HG03175 (cell line): ENCODE results near the gene CABP4.

Experiments used
- ATAC-seq: cut with Tn5 transposase; IDR thresholded peaks from one replicate; pipeline ENCODE4 v1.9.1; 2021; ENCODE audit warnings: mild to moderate bottlenecking, moderate library complexity; ENCODE audit not compliant: unreplicated experiment

CABP4 gene

DNA sequence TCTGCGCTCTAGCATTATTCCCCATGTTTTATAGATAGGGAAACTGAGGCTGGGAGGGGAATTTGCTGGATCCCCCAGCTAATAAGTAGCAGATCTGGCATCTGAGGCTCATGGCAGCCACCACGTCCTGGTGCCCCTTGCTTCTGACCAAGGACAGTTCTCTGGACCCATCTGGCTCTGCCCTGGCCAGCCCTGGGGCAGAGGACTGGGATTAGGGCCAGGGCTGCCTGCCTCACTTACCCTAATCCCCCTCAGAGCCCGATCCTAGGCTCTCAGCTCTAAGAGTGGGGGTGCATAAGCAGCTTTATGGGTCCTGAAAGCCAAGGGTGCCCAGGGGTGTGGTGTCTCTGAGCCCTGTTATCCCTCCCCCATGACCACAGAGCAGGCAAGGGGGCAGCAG lies at the start of gene CABP4:
Gene CABP4 (plus strand): TSS at position 301 of the 400 bp plus-strand sequence. CDS start 70 bp downstream, at position 371.
- ATAC-seq, result no peak

DNA sequence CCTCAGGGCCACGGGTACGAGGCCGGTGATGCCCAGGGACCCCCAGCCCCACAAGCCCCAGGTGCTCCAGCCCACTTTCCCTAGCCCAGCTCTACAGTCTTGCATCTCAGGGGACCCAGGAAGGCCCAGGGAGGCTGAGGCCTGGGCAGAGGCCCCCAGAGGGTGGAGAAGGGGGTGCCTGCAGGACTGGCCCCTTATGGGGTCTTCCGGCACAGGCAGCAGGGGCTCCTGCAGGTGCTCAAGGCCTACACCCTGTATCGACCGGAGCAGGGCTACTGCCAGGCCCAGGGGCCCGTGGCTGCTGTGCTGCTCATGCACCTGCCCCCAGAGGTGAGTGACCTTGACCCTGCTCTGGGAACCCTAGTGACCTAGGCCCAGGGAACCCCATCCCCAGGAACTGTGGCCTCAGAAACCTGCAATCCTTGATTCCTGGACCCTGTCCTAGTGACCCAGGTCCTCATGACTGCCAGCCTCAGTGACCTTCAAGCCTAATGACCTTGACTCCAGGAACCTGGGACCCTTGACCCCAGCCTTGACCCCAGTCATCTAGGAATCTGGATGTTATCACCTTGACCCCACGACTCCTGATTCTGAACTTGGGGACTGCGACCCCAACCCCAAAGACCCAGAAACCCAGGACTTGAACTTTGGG lies 49.3 kb upstream of the CABP4 start:
- ATAC-seq, result no peak

DNA sequence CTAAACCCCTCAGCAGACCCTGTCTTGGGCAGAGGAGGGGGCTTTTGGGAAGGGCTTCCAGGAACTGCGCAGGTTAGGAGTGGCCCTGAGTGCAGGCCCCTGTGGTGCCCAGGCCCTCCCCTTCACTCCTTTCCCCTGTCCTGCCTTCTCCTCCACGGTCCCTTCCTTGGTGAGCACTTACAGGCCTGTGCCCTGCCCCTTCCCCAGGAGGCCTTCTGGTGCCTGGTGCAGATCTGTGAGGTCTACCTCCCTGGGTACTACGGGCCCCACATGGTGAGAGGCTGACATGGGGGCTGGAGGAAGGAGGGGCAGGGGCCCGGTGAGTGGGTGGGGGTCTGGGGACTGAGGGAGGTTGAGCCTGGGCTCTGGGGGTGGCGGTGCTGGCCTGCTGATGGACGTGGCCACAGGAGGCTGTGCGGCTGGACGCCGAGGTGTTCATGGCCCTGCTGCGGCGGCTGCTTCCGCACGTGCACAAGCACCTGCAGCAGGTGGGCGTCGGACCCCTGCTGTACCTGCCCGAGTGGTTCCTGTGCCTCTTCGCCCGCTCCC lies 48.7 kb upstream of the CABP4 start:
- no peak for ATAC-seq

DNA sequence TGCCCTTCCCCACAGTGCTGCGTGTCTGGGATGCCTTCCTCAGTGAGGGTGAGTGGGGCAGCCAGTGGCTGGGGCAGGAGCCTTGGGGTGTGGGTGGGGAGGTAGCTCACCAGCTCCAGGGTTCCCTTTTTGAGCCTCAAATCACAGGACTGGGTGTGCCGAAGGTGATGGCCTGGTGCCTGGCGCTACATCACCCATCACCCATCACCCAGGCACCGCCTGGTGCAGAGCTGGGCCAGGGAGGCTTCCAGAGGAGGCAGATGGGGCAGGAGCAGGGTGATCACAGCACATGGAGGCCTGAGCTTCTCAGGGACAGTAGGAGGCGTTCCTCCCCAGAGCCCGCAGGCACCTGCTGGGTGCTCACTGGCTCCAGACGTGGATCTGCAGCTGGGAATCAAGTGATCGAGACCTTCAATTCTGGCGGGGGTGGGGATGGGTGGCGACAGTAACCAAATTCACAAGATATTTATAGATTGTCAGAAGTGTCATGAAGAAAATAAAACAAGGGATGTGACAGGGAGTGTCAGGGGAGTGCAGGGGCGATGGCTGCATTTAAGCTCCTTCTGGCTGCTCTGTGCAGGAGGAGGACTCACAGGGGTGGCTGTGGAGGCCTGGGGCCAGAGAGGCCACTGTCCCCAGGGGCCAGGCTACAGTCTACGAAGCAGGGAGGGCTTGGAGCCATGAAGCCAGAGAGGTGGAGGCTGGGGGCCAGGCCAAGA lies 48.0 kb upstream of the CABP4 start:
- no peak for ATAC-seq

DNA sequence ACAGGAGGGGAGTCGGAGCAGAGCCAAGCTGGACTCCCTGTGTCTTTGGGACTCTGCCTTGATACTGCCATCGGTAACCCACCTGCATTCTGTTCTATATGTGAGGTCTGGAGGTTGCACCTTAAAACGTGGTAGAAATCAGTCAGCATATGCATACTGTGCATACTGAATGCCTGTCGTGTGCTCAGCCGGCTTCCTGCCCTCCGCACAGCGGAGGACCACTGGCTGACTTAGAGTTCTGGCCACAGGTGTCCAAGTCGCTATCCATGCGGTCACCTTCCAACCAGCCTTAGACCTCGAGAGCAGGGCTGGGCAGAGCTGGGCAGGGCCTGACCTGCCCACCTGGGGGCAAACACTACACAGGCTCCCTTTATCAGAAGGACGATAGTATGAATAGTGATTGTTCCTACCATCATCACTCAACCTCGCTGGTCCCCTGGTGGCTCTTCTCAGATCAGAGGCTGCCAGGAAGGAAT lies 47.4 kb upstream of the CABP4 start:
- no peak for ATAC-seq

DNA sequence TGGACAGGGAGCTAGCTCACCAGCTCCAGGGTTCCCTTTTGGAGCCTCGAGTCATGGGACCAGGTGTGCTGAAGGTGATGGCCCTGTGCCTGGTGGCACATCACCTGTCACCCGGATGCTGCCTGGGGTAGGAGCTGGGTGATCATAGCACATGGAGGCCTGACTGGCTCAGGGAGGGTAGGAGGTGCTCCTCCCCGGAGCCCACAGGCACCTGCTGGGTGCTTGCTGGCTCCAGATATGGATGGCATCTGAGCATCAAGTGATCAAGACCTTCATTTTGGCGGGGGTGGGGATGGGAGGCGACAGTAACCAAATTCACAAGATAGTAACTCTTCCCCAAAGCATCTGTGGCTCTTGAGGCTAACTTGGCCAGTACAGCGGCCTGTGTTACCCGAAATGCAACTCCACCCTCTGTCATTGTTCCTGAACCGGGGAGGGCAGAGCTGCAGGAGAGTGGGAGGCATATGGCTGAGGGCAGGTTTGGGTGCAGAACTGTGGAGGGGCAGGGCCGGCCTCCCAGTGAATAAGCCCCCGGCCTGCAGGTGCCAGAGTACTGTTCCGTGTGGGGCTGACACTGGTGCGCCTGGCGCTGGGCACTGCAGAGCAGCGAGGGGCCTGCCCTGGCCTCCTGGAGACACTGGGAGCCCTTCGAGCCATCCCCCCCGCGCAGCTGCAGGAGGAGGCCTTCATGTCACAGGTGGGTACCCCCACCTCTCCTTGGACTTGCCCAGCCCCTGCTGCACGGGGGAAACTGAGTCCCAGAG lies 46.5 kb upstream of the CABP4 start:
- ATAC-seq, result no peak

DNA sequence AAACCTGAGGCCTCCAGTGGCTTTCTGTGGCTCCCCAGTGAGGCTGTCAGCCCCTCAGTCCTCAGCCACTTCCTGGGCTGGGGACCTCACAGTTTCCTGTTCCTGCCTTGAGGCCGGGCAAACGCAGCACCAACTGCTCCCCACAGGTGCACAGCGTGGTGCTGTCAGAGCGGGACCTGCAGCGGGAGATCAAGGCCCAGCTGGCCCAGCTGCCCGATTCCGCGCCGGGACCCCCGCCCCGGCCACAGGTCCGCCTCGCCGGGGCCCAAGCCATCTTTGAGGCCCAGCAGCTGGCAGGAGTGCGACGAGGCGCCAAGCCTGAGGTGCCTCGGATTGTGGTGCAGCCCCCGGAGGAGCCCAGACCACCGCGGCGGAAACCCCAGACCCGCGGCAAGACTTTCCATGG lies 45.9 kb upstream of the CABP4 start:
- ATAC-seq, result peak; percentile 56

DNA sequence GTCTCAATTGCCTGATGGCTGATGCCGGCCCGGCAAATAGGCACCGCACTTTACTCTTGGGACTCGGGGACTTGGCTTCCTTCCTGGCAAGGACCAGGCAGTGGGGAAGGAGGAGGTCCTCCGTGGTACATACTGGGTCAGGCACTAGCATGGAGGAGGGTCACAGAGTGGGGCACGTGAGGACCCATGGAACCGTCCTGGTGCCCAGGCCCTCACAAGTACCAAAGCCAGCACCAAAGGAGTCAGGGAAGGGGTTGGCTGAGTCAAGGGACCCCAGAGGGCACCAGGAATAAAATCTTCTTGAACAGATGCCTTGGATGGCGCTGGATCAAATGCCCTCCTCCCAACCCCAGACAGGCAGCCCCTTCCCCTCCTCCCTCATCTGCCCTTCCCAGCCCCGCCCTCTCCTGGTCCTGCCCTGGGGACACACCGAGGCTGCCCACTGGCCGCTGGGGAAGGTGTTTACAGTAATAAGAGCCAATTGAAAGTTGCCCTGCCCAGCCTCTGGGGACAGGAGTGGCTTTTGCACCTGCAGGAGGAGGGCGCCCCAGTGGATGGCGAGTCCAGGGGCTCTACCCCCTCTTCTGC lies 45.3 kb upstream of the CABP4 start:
- ATAC-seq, result no peak

DNA sequence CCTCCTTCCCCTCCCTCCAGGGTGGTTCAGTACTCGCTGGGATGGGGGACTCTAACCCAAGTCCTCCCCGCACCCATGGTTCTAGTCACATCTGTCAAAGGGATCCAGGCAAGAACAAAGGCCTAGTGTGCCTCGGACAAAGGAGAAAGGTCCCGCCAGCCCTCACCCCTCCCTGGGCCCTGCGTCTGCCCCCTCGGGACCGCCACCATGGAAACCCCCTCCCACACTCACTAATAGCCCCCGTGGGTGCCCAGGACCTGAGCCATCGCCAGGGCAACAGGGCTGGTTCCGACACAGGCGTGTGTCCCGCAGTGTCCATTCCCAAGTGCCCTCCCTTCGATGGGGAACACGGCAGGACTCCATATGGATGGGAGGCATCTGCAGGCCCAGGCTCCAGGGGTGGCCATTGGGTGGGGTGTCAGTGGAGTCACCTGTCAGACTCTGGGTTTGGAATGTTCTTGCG lies 44.8 kb upstream of the CABP4 start:
- ATAC-seq, result no peak

DNA sequence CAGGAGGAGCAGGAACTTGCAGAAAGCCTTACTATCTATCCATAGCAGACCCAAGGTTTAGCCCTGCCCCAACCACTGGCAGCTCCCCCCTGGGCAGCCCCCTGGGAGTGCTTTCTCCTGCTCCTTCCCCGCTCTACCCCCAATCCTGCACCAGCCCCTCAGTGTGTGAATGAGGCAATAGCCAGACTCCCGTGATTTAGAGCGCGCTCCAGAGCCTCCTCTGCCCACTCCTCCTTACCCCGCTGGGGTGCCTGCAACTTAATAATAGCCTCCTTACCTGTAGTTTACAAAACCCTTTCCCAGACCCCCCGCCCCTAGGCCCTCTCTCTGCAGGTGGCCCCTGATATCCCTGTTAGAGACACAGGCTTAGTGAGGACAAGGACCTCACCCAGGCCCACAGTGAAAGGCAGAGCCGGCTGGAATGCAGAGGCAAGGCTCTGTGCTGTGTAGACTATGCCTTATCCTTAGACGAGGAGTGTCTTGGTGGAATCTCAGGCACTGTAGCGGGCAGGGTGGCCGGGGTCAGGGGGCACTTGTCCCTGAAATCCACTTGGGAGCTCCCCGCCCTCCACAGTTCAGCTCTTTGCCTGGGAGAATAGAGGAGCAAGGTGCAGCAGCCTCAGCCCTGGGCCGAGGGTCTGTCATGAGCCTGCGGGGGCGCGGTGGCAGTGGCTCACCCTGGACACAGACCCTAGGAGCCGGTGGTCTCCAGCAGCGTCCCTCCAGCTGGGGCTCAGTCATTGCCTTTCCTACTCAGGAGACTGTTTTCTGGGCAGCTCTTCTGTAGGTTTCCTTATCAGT lies 44.0 kb upstream of the CABP4 start:
- no peak for ATAC-seq

DNA sequence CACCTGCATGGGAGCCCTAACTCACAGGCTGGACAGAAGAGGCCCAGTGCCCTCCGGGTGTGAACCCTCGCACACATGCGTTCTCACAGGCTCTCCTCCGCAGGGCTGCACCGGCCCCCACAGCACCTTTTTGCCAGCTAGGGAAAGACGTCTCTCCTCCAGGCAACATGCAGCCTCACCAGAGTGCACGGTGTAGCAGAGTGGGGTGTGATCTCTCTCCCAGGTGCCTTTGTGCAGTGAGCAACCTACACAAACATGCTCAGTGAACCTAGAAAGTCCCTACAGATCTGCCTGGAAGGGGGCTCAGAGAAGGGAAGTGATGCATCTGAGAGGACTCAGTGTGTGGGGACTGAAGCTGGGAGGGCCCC lies 43.4 kb upstream of the CABP4 start:
- no peak for ATAC-seq

DNA sequence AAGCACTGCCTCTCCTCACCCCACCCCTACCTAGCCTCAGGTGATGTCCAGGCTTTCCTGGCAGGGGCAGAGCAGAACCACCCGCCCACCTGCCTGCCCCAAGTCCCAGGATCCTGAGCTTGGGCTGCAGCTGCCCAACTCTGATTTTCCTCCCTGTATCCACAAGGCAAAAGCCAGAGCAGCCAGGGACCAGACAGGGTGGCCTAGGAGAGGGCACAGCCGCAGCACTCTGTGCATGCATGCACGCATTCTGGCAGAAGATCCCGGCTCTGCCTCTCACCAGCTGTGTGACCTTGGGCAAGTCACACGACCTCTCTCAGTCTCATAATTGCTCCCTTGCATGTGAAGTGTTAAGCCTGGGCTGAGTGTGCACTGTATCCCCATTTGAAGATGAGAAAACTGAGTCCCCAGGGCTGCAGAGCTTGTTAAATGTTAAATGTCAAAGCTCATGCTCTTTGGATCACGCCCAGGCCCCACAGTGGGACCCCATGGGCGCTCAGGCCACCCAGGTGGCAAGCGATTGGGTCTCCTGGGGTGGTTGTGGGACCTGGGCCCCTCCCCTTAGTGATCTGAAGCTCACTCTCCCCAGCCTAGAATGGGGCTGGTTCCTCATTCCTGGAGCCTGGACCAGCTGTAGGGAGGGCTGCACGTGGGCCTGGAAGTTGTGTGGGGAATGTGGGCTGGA lies 42.5 kb upstream of the CABP4 start:
- no peak for ATAC-seq

DNA sequence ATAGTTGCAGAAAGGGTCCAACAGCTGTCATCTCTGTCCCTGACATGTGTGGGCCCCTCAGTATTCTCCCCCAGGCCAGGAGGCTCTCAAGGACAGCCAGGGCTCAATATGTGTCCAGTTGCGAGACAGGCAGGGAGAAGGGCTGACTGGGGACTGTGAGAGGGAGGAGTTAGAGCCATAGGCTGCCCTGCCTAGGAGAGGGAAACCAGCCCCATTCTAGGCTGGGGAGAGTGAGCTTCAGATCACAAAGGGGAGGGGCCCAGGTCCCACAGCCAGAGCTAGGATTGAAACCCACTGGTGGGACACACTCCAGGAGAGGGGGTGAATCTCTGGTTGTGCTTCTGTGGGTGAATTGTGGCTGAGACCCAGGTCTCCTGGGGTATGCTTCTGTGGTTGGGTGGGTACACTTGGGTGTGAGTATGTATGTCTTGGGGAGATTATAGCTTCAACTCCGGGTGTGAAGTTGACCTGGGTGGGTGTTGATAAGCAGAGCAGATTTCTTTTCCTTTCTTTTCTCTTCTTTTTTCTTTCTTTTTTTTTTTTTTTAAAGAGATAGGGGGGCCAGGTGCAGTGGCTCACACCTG lies 41.8 kb upstream of the CABP4 start:
- no peak for ATAC-seq

DNA sequence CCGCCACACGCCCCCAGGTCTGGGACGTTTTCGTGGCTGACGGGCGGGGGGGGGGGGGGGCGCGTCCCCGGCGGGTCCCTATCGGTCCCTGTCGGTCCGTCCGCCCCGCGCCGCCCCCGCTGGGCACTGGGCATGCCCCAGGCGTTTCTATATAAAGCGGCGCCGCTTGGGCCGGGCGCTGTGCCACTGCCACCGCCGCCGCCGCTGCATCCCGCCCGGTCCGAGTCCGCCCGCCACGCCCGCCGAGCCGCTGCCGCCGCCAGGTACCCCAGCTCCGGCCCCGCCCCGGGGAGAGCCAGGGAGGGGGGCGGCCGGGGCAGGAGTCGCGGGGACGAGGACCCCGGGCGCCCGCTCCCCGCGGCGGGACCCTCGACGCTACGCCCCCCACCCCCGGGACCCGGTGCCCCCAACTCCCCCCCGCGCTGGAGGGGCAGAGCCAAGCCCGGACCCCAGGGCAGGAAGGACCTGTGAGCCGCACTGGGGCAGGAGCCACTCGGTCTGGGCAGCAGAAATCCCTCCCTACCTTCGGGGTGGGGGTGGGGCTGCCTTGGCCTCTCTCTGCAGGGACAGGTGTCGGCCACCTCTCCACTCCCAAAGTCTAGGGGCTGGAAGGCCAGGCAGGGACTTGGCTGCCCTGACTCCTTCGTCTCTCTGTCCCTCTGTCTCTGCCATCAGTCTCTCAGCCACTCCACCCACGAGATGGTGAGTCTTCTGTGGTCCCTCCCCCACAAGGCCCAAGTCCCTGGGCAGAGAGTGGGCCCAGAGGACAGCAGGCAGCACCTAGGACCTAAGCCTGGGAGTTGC lies 39.5 kb upstream of the CABP4 start, which contains the start of gene CARNS1:
Gene CARNS1 (plus strand): TSS at position 178 of the 804 bp plus-strand sequence. CDS start 522 bp downstream, at position 700.
- ATAC-seq, result no peak

DNA sequence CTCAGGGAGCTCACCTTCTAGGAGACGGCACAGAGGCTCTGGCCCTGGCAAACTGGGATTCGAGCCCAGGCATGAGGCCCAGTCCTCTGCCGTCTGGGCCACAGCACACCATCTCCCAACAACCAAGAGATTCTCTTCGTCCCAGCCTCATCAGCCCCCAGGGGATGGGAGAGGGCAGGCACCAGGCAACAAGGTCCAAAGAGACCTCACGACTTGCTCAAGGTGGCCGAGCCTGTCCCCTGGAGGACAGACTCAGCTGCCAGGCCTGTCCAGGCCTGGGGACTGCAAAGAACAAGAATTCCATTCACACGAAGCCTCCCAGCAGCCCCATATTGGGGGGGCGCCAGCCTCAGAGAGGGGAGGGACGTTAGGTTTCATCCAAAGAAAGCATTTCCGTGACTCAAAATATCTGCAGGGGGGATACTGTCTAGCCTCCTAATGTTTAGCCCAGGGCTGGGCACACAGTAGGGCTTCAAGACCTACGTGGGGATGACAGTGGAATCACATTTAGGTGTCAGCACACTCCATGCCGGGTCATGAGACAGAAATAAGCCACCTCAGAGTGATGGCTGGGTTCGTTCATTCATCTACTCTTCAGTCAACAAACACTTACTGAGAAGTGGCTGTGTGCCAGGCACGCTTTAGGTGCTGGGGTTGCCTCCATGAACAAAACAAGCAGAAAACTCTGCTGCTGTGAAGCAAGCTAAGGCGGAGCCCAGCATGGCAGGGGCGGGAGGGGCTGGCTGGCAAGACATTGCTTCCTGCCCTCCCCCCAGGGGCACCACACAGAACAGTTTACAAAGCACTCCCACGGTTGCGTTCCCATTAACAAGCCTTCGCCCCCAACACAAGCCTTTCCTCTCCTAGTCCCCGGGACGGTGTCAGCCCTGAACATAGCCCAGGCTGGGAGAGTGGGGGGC lies 38.5 kb upstream of the CABP4 start:
- no peak for ATAC-seq

DNA sequence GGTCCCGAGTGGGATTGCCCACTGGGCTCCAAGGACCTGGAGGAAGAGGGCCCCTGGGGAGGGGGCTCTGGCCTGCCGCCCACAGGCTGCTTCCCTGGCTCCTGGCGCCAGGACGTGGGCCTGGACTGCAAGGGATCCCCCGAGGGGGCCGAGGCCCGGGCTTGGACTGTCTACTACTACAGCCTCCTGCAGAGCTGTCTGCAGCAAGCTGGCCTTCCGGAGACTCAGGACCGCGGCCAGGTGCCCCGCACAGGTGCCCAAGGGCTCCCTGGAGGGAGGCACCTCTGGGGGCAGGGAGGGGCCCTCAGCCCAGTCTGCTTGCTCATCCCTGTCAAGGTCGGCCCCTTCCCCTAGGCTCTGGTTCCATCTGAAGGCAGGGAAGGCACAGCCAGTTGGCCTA lies 37.7 kb upstream of the CABP4 start:
- no peak for ATAC-seq
